WI38 (cell line): ENCODE measurements around the gene DHRSX.
"Not testable (repeated sequence)": the region's sequence is repeated elsewhere in the genome, so short reads cannot be mapped to it uniquely, and the experiment has no call there.

Experiments used
- H3K4me3 ChIP-seq: 2 replicates; pipeline ENCODE4 v1.5.1; 2011; ENCODE audit warnings: low read depth, mild to moderate bottlenecking, control low read depth, low read length
- TF ChIP-seq, protein P1 (sequence below): IDR thresholded peaks from 2 replicates; pipeline ENCODE4 v1.5.1; 2012; ENCODE audit warnings: low read depth, mild to moderate bottlenecking, control low read depth, low read length

Gene DHRSX

DNA sequence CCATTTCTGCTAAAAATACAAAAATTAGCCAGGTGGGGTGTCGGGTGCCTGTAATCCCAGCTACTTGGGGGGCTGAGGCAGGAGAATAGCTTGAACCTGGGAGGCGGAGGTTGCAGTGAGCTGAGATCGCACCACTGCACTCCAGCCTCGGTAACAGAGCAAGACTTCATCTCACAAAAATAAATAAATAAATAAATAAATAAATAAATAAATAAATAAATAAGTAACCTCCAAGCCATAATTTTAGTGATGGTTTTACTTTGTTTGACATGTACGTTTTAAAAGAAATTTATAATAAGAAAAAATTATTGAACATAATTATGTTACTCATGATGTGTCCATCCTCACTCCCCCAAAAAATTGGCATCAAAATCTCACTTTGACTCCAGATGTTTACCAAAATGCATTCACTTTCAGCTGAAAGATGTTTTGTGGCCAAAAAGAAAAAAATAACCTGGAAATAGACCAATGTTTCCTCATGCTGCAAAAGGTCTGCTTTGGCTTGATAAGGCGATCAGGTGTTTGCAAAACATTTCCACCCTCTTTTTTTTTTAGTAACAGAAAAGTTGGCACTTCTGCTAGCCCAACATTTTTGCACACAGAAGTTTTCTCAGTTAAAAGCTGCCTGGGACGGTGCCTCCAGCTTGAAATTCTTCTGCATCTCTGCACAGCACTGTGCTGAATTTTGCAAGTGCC, 42.2 kb upstream of the DHRSX start:
- H3K4me3 ChIP-seq, result no peak overlapping the region
- TF ChIP-seq, protein P1, sequence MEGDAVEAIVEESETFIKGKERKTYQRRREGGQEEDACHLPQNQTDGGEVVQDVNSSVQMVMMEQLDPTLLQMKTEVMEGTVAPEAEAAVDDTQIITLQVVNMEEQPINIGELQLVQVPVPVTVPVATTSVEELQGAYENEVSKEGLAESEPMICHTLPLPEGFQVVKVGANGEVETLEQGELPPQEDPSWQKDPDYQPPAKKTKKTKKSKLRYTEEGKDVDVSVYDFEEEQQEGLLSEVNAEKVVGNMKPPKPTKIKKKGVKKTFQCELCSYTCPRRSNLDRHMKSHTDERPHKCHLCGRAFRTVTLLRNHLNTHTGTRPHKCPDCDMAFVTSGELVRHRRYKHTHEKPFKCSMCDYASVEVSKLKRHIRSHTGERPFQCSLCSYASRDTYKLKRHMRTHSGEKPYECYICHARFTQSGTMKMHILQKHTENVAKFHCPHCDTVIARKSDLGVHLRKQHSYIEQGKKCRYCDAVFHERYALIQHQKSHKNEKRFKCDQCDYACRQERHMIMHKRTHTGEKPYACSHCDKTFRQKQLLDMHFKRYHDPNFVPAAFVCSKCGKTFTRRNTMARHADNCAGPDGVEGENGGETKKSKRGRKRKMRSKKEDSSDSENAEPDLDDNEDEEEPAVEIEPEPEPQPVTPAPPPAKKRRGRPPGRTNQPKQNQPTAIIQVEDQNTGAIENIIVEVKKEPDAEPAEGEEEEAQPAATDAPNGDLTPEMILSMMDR, result no peak

DNA sequence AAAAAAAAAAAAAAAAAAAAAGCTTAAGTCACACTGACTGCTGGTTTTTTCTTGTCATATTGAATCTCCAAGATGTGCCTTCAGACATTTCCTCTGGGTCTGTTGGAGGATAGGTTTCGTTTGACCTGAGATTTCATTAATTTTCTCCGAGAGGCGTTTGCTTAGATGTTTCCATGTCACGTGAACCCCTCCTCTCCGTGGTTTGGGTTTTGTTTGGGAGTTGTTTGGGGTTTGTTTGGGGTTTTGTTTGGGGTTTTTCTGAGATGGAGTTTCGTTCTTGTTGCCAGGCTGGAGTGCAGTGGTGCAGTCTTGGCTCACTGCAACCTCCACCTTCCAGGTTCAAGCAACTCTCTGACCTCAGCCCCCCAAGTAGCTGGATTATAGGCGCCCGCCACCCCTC, 40.8 kb upstream of the DHRSX start:
- TF ChIP-seq, protein P1, result no peak
- H3K4me3 ChIP-seq, result no peak overlapping the region

DNA sequence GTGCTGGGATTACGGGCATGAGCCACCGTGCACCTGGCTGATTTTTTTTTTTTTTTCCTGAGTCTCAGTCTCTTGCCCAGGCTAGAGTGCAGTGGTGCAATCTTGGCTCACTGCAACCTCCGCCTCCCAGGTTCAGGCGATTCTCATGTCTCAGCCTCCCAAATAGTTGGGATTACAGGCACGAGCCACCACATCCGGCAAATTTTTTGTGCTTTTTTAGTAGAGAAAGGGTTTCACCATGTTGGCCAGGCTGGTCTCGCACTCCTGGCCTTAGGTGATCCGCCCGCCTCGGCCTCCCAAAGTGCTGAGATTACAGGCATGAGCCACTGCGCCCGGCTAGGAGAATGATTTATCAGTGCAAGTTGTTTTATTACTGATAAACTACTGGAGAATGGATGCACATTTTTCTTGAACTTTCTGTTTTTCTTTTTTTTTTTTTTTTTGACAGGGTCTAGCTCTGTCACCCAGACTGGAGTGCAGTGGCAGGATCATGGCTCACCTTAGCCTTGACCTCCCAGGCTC, 39.7 kb upstream of the DHRSX start:
- TF ChIP-seq, protein P1, result no peak

GRCh38 chrX:2539586-2539985, 38.8 kb upstream of the DHRSX start:
- no peak overlapping the region for H3K4me3 ChIP-seq
- TF ChIP-seq, protein P1, result no peak

More for the DNA sequence above, 39.7 kb upstream of the DHRSX start:
- H3K4me3 ChIP-seq, result no peak overlapping the region

DNA sequence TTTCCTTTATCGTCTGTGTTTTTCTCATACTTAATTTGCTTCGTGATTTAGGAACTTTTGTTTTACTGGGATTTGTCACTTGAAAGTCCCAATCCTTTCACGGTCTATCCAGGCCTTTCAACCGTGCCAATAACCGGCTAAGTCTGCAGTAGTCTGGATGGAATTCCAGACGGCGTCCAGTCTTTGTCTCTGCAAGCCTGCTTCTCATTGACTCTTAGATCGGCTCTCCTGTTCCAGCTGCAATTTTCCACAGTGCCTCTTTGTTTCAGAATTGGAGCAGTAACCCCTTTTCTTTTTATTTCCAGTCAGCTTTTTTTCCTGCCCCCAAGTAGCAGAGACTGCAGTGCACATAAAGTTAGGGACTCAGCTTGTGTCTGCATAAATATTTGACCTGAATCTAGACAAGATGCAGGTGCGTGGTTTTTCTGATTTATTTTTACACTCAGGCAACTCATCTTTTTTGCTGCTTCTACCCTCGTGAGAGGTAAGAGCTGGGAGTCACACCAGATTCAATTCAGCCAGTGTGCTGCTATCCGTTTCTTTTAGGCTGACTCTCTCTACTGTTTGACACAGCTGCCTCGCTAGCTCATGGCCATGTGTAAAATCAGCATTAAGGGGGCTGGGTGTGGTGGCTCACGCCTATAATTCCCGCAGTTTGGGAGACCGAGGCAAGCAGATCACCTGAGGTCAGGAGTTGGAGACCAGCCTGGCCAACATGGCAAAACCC, 37.4 kb upstream of the DHRSX start:
- TF ChIP-seq, protein P1, result no peak
- H3K4me3 ChIP-seq, result no peak overlapping the region

DNA sequence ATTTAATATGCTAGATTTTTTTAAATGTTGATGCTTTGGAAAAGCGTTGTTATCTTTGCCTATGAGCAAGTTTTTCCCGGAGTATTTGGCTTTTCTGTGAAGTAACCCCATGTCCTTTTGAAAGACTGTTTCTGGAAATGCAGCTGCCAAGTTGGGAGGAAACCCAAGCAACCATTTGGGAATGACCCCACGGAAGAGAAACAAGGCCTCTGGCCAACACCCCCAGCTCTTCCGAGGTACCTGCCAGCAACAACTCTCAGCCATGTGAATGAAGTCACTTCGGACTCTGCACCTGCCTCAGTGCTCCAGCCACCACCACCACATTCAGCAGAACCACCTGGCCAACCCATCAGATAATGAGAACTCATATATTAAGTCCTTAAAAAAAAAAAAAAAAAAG, 36.2 kb upstream of the DHRSX start:
- TF ChIP-seq, protein P1, result no peak

GRCh38 chrX:2536141-2536540, 35.4 kb upstream of the DHRSX start:
- H3K4me3 ChIP-seq, result no peak overlapping the region
- TF ChIP-seq, protein P1, result no peak

More for the DNA sequence above, 36.2 kb upstream of the DHRSX start:
- H3K4me3 ChIP-seq, result no peak overlapping the region

- H3K4me3 ChIP-seq, result not testable (repeated sequence)
These were observed 33.7 kb upstream of the DHRSX start for GRCh38 chrX:2534261-2535021.
